Sigmoid colon (tissue), 4 donors: ENCODE measurements around the gene LPIN3.

Source experiments
- CTCF ChIP-seq, 4 experiments: fragments of 450-650 bp in 3 of 4; fragments of 200-600 bp in 1 of 4; IDR thresholded peaks; one replicate each; pipeline ENCODE4 v1.5.1; 2016 to 2019; ENCODE audit warnings: antibody characterized with exemption in 4 of 4, mild to moderate bottlenecking in 3 of 4, moderate library complexity in 2 of 4
- EP300 ChIP-seq, 4 donors: sonication (generic); formaldehyde crosslinking; IDR thresholded peaks; one replicate each; pipeline ENCODE4 v1.6.1; 2017; ENCODE audit warnings: antibody characterized with exemption in 4 of 4
- POLR2A ChIP-seq, 2 donors: fragments of 450-650 bp; IDR thresholded peaks; one replicate each; pipeline ENCODE4 v1.6.1; 2016; ENCODE audit warnings: antibody characterized with exemption in 2 of 2, mild to moderate bottlenecking in 2 of 2, moderate library complexity in 2 of 2
- POLR2AphosphoS5 ChIP-seq, 4 donors: sonication (generic); formaldehyde crosslinking; IDR thresholded peaks; one replicate each; pipeline ENCODE4 v1.6.1; 2017; ENCODE audit warnings: antibody characterized with exemption in 4 of 4

DNA sequence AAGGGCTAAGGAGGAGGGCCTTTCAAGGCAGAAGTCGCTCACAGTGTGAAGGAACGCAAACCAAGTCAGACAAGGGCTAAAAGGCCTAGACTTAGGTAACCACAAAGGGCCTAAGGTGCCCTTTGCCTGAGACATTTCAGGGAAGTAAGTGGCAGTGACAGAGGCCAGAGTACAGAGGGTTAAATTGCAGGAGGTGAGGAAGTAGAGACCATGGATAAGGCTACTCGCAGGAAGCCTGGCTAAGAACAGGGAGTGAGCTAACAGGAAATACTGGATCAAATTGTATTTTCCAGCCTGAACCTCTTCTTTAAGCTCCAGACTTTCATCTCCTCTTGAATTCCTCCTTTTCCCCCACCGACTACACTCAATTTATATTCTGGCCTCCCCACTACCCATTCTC lies 39.7 kb upstream of the LPIN3 start:
- TF ChIP-seq POLR2A (IDR thresholded peaks at IDR 0.05), result no peak
- TF ChIP-seq CTCF (IDR thresholded peaks at IDR 0.05), result no peak
- TF ChIP-seq EP300 (IDR thresholded peaks at IDR 0.05), result no peak
- TF ChIP-seq POLR2AphosphoS5 (IDR thresholded peaks at IDR 0.05), result no peak
